T-helper 9 cell (primary cell): ENCODE measurements around the gene ZSCAN2.
"Not testable (repeated sequence)": the region's sequence is repeated elsewhere in the genome, so short reads cannot be mapped to it uniquely, and the experiment has no call there.

Experiments
- DNase-seq: peaks from one replicate; pipeline ENCODE4 v3.0.0-alpha.2; 2020
- total RNA-seq, 2 donors: gene quantifications; one replicate each; lab custom pipeline; 2026; lab: John Stamatoyannopoulos, UW

Gene ZSCAN2
- 2.9 to 16.1 reads per million in 2 donors for total RNA-seq

DNA sequence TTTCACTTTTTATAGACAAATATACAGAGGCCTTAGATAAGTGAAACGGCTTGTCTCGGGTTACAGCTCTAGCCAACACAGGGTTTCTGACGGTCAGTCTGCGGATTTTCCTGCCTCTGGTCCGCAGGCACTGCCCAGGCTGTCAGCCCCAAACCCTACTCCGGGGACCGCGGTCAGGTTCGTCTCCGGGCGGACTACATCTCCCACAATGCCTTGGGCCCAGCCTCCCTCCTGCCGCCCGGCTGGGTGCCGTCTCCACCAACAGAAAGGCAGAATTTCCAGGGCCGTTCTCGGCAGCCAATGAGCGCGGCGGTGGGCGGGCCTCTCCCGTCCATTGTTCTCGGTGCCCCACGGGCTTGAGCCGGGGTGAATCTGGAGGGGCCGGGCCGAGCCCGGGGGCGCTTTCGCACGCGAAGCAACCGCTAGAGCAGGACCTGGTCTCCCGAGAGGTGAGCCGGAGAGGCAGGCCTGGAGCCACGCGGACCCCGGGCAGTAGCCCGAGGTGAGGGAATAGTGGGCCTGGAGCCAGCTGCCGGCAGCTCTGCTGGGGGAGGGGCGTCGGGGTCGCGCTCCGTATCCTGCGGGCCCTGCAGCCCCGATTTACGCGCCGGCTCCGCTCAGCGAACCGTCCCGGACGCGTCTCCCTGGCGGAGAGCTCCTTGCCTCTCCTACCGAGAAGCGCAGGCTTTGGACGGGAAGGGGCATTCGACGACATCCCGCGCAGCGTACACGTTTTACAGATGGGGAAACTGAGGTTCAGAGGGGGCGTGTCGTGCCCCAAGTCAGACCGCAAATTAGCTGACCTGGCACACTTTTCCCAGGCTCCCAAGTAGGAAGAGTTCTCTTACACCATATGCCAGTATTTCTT is at the start of gene ZSCAN2:
ZSCAN2 (plus strand) TSS at position 323 of the 868 bp plus-strand sequence. CDS start 2,919 bp downstream, outside the sequence.
- peak; percentile 90 for DNase-seq

DNA sequence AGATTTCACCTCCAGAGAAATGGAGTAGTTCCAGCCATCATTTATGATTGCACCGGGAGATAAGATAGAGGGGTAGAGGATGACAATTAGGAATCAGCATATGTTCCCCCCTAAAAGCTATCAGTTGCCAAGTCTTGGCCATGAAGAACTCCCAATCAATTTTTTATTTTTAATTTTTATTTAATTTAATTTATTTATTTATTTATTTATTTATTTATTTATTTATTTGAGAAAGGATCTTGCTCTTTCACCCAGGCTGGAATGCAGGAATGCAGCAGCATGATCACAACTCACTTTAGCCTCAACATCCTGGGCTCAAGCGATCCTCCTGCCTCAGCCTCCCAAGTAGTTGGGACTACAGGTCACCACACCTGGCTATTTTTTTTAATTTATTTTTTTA is 49.2 kb upstream of the ZSCAN2 start:
- not testable (repeated sequence) for DNase-seq

DNA sequence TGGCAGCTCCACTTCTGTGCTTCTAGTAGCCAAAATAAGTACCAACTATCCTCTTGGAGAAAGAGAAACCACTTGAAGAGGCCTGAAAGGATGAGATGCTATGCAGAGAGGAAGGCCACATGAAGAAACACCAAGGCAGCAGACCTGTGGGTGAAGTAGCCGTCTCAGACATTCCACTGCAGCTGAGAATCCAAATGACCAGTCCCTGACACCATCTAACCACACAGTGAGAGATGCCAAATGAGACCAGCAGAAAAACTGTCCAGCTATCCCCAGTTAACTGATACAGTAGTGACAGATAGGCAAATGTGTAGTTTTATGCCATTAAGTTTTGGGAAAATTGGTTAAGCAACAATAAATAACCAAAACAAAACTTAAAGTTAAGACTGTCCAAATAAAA is 47.9 kb upstream of the ZSCAN2 start:
- DNase-seq: no peak

GRCh38 chr15:84556690-84557089 is 44.1 kb upstream of the ZSCAN2 start:
- not testable (repeated sequence) for DNase-seq

- DNase-seq: not testable (repeated sequence)
Observed at GRCh38 chr15:84568021-84568420, 32.8 kb upstream of the ZSCAN2 start.

DNA sequence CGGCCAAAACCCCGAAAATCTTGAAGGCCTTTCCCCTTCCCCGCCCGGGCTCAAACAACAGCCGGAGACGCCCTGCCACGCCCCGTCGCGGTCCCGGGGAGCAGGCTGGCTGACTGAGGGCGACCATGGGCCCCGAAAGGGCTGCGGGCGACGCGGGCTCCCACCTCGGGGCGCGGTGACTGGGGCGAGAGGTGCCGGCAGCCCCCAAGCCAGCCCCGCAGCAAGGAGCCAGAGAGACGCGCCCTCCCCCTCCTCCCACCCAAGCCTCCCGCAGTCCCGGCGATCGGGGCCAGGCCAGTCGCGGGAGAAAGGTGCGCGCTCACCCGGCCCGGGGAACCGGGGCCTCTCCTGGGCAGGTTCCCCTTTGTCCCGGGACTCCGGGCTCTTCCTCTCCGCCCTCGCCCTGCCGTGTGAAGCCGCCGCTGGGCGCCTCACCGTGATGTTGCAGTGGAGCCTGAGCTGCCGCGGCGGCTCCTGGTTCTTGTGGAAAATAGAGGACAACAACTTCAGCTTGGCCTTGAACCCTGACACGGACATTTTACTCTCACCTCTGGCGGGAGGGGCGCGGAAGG is 30.6 kb upstream of the ZSCAN2 start:
- peak; percentile 36 for DNase-seq

DNA sequence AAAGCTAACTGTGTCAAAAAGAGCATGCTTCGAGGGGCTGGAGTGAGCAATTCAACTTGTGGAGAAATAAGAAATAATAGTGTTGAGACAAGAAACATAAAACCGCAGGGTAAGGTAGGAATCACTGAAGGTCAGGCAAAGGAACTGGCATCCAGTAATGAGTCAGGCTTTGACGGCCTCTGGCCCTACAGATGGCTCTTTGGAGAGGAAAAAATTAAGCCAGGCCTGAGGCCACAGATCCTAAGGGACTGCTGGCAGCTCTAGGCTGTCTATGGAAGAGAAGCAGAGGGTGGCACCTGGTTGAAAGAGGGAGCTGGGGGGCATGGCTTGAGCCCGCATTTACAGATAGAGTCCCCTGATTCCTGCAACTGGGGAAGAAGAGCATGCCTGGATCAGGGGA is 28.6 kb upstream of the ZSCAN2 start:
- no peak for DNase-seq

GRCh38 chr15:84575493-84575892 is 25.3 kb upstream of the ZSCAN2 start:
- no peak for DNase-seq

GRCh38 chr15:84577891-84578290 is 22.9 kb upstream of the ZSCAN2 start:
- not testable (repeated sequence) for DNase-seq

- not testable (repeated sequence) for DNase-seq
Observed at GRCh38 chr15:84579261-84579721, 21.5 kb upstream of the ZSCAN2 start.

- DNase-seq: not testable (repeated sequence)
Observed at GRCh38 chr15:84581676-84582428, 19.0 kb upstream of the ZSCAN2 start.

DNA sequence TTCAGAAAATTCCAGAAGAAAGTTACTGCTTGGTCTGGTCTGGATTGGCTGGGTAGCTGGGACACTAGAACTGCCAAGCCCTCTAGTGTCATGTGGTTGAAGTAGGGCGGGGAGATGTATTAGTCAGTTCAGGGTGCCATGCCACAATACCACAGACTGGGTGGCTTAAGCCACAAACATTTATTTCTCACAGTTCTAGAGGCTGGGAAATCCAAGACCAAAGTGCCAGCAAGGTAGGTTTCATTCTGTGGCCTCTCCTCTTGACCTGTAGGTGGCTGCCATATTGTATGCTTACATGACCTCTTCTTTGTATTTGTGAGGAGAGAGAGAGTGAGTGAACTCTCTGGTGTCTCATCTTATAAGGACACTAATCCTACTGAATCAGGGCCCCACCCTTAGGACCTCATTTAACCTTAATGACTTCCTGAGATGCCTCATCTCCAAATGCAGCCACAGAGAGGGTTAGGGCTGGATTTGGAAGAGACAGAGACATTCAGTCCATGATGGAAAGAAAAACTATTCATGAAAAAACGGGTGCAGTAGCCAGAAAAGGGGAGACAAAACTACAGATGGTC is 18.1 kb upstream of the ZSCAN2 start:
- DNase-seq: no peak

DNA sequence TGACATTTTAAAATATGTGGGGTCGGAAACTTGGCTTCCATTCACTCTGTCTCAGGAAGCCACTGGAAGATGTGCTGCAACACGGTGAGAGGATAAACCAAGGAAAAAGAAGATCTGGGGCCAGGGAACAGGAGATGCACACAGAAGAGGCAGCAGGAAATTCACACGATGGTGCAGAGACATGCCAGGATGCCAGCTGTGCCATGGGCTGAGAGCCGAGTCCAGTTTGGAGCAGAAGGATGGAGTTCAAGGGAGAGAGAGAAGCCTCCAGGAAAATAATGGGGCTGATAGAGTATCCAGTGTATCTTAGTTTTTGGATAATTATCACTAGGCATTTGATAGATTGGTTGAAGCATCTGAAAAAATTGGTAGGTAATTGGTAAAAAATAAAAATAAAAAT is 16.9 kb upstream of the ZSCAN2 start:
- DNase-seq: not testable (repeated sequence)

- no peak for DNase-seq
Observed at GRCh38 chr15:84586696-84587095, 14.1 kb upstream of the ZSCAN2 start.

- DNase-seq: peak; percentile 75
Observed at GRCh38 chr15:84588053-84588874, 12.5 kb upstream of the ZSCAN2 start.

DNA sequence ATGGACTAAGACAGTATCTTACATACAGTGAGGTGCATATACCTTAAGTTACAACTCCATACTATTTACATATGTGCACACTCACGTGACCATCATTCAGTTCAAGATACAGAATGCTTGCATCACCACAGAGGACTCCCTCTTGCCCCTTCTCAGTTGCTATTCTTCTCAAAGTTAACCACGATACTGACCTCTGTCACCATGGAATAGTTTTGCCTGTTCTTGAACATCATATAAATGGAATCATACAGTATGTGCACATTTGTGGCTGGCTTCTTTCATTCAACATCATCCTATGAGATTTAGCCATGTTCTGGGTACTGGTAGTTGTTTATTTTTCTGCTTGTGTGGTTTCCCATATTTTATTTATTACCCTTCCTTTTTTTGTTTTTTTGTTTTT is 10.4 kb upstream of the ZSCAN2 start:
- DNase-seq: no peak

- DNase-seq: no peak
Observed at GRCh38 chr15:84591815-84592214, 9.0 kb upstream of the ZSCAN2 start.

GRCh38 chr15:84594617-84595290 is 6.1 kb upstream of the ZSCAN2 start:
- no peak for DNase-seq

DNA sequence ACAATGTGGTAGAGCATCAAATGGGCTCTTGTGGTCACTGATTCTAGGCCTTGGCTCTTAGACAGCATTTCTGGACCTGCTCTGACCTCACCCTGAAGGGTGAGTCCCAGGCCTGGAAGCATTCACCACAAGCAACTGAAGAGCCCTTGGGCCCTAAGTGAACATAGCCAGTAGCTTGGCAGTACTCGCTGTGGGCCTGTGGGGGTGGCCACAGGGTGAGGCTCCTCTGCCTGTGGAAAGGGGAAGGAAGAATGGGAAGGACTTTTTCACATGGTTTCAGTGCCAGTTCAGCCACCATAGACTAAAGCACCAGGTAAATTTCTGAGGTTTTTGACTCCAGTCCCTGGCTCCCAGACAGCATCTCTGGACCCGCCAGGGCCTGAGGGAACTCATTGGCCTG is 5.1 kb upstream of the ZSCAN2 start:
- no peak for DNase-seq

DNA sequence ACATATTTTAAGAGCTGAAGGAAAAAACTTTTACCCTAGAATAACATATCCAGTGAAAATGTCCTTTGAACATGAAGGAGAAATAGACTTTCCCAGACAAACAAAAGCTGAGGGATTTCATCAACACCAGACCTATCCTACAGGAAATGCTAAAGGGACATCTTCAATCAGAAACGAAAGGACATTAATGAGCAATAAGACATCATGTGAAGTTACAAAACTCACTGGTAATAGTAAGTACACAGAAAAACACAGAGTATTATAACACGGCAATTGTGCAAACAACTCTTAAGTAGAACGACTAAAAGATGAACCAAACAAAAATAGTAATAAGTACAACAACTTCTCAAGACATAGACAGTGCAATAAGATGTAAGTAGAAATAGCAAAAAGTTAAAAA is 3.5 kb upstream of the ZSCAN2 start:
- DNase-seq: no peak

DNA sequence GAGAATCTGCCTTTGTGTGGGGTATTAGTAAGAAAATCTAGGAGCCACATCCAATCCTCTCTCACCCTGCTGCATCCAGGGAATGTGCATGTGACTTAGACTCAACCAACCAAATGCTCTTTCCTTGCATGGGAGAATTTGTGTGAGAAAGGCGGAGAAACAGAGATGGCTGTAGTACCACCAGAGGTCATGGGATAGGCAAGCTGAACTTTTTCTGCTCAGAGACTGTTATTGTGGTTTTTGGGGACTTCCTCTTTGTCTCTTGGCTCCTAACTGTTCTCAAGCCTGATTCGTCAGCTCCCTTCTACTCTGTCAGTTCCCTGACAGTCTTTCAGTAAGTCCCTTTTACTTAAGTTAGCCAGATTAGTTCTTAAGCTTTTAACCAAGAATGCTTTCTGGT is 2.6 kb upstream of the ZSCAN2 start:
- DNase-seq: no peak
